ENCODE results near the gene MMD2.

Gene MMD2

GRCh38 chr7:4876586-4876985 lies 82.4 kb downstream of the MMD2 start:
- Histone ChIP-seq H3K4me1 (peaks cover 21% of the 10 kb centered on the region), H3K4me3 (ENCODE audit: low read depth, low read length) (no peak overlapping the region), H3K27me3 (no peaks in the 10 kb centered on the region), H3K36me3 (no peaks in the 10 kb centered on the region), H3K9me3 (no peaks in the 10 kb centered on the region; the same call in 1 of the 2 replicates)
- no peak for TF ChIP-seq CTCF (IDR thresholded peaks at IDR 0.05; ENCODE audit: low read depth, low read length)
- no peak for DNase-seq

- Histone ChIP-seq H3K27me3 (no peaks in the 10 kb centered on the region), H3K4me1 (peaks cover 21% of the 10 kb centered on the region), H3K4me3 (ENCODE audit: low read depth, low read length) (no peak overlapping the region), H3K36me3 (no peaks in the 10 kb centered on the region), H3K9me3 (no peaks in the 10 kb centered on the region; the same call in 1 of the 2 replicates)
- DNase-seq = no peak
- TF ChIP-seq CTCF (IDR thresholded peaks at IDR 0.05; ENCODE audit: low read depth, low read length) = no peak
Observed at GRCh38 chr7:4875391-4875790, 83.6 kb downstream of the MMD2 start.

- no peak for DNase-seq
- TF ChIP-seq CTCF (IDR thresholded peaks at IDR 0.05; ENCODE audit: low read depth, low read length) = no peak
- no peaks in the 10 kb centered on the region for H3K27me3 ChIP-seq
- H3K4me1 ChIP-seq = peaks cover 16% of the 10 kb centered on the region
- H3K9me3 ChIP-seq = no peaks in the 10 kb centered on the region; the same call in 1 of the 2 replicates
- H3K4me3 ChIP-seq (ENCODE audit: low read depth, low read length) = no peak overlapping the region
- no peaks in the 10 kb centered on the region for H3K36me3 ChIP-seq
Observed at GRCh38 chr7:4873071-4873944, 85.7 kb downstream of the MMD2 start.

GRCh38 chr7:4871930-4872675 lies 86.9 kb downstream of the MMD2 start:
- Histone ChIP-seq H3K4me3 (ENCODE audit: low read depth, low read length) (peak overlapping the region; percentile 43), H3K27me3 (no peaks in the 10 kb centered on the region), H3K36me3 (no peaks in the 10 kb centered on the region), H3K9me3 (no peaks in the 10 kb centered on the region), H3K4me1 (peaks cover 16% of the 10 kb centered on the region)
- no peak for TF ChIP-seq CTCF (IDR thresholded peaks at IDR 0.05; ENCODE audit: low read depth, low read length)
- peak; percentile 95 for DNase-seq

- TF ChIP-seq CTCF (IDR thresholded peaks at IDR 0.05; ENCODE audit: low read depth, low read length) = no peak
- Histone ChIP-seq H3K27me3 (no peaks in the 10 kb centered on the region), H3K4me1 (peaks cover 16% of the 10 kb centered on the region), H3K36me3 (no peaks in the 10 kb centered on the region), H3K4me3 (ENCODE audit: low read depth, low read length) (no peak overlapping the region), H3K9me3 (no peaks in the 10 kb centered on the region)
- no peak for DNase-seq
Observed at GRCh38 chr7:4871056-4871680, 87.8 kb downstream of the MMD2 start.
